PC-3 (cell line): ENCODE measurements around the gene HS2ST1. TPM values are rescaled to one million over a fixed set of nuclear protein-coding genes. Genes with fewer than 3 reads are reported as not detected.
"Not testable (repeated sequence)": the region's sequence is repeated elsewhere in the genome, so short reads cannot be mapped to it uniquely, and the experiment has no call there.

Source experiments
- ATAC-seq: fragments of 200-7000 bp; cut with Tn5 transposase; 2 replicates; pipeline ENCODE4 v1.9.1; 2020; ENCODE audit warnings: mild to moderate bottlenecking, moderate library complexity
- BruUV-seq: library from RNA; stranded (reverse); fragments of 400-500 nt; replicated peaks from 2 replicates; lab custom pipeline; 2021; lab: Mats Ljungman, UMichigan
- CTCF ChIA-PET: fragments of 300-600 bp; sonication (Branson Sonifier 250); formaldehyde crosslinking; loops from one replicate; lab custom pipeline; 2022; ENCODE audit warnings: antibody characterized with exemption; lab: Charles Lee
- POLR2A ChIA-PET: fragments of 300-600 bp; sonication (Branson Sonifier 250); formaldehyde crosslinking; loops from one replicate; lab custom pipeline; 2022; ENCODE audit warnings: antibody characterized with exemption; ENCODE audit not compliant: unreplicated experiment; lab: Charles Lee
- DNase-seq: peaks from one replicate; pipeline ENCODE4 v3.0.0-alpha.2; 2015
- H2AFZ ChIP-seq: fragments of 300-600 bp; sonication (generic); 2 replicates; pipeline ENCODE4 v1.6.0; 2016; ENCODE audit warnings: antibody characterized with exemption, low read length
- H3F3A ChIP-seq: fragments of 300-600 bp; sonication (generic); one replicate; pipeline ENCODE4 v1.6.0; 2017; ENCODE audit warnings: antibody characterized with exemption, low read length, control low read depth, mild to moderate bottlenecking; ENCODE audit not compliant: unreplicated experiment
- H3K27ac ChIP-seq: fragments of 300-600 bp; sonication (generic); 2 replicates; pipeline ENCODE4 v1.5.1; 2016; ENCODE audit warnings: mild to moderate bottlenecking, low read length
- H3K27me3 ChIP-seq: fragments of 300-600 bp; sonication (generic); 2 replicates; pipeline ENCODE4 v1.6.1; 2016; ENCODE audit warnings: low read length, mixed read lengths
- H3K36me3 ChIP-seq: fragments of 300-600 bp; sonication (generic); 2 replicates; pipeline ENCODE4 v1.6.1; 2016; ENCODE audit warnings: low read depth, mixed run types, low read length, mixed read lengths
- H3K4me1 ChIP-seq: fragments of 300-600 bp; sonication (generic); 2 replicates; pipeline ENCODE4 v1.5.1; 2016; ENCODE audit warnings: low read length; ENCODE audit not compliant: insufficient read depth
- H3K4me2 ChIP-seq: fragments of 300-600 bp; sonication (generic); 2 replicates; pipeline ENCODE4 v1.6.0; 2016; ENCODE audit warnings: low read length
- H3K4me3 ChIP-seq: fragments of 300-600 bp; sonication (generic); 2 replicates; pipeline ENCODE4 v1.5.1; 2016; ENCODE audit warnings: mild to moderate bottlenecking, low read length, mixed read lengths
- H3K79me2 ChIP-seq: fragments of 300-600 bp; sonication (generic); 2 replicates; pipeline ENCODE4 v1.6.1; 2017; ENCODE audit warnings: low read length, mixed read lengths
- H3K9ac ChIP-seq: fragments of 300-600 bp; sonication (generic); 2 replicates; pipeline ENCODE4 v1.6.0; 2016; ENCODE audit warnings: mild to moderate bottlenecking, low read length
- H3K9me2 ChIP-seq: fragments of 300-600 bp; sonication (generic); replicated peaks from 2 replicates; pipeline ENCODE4 v1.6.1; 2016; ENCODE audit warnings: mixed run types, low read length, mixed read lengths
- H3K9me3 ChIP-seq: fragments of 300-600 bp; sonication (generic); 2 replicates; pipeline ENCODE4 v1.6.1; 2016; ENCODE audit warnings: low read length, mixed read lengths
- H4K20me1 ChIP-seq: fragments of 300-600 bp; sonication (generic); 2 replicates; pipeline ENCODE4 v1.6.1; 2016; ENCODE audit warnings: low read length, mixed read lengths
- CTCF ChIP-seq: fragments of 300-600 bp; sonication (generic); conservative IDR thresholded peaks from 2 replicates; pipeline ENCODE4 v1.5.1; 2017; ENCODE audit warnings: antibody characterized with exemption, low read depth, mild to moderate bottlenecking, low read length
- EZH2 ChIP-seq: fragments of 300-600 bp; sonication (generic); IDR thresholded peaks from one replicate; pipeline ENCODE4 v1.6.1; 2017; ENCODE audit warnings: antibody characterized with exemption, mild to moderate bottlenecking, low read length; ENCODE audit not compliant: unreplicated experiment
- EZH2phosphoT487 ChIP-seq: fragments of 300-600 bp; sonication (generic); IDR thresholded peaks from 2 replicates; pipeline ENCODE4 v1.6.1; 2018; ENCODE audit warnings: mild to moderate bottlenecking, antibody characterized with exemption, low read length, borderline replicate concordance
- intact Hi-C: fragments of 100-400 bp; cut with micrococcal nuclease; formaldehyde crosslinking; loops from 2 replicates; pipeline ENCODE4 v1.9.0; 2023
- total RNA-seq: library from RNA; depleted of rRNA; stranded (reverse); fragments of >200 nt; gene quantifications from 2 replicates; pipeline ENCODE4 v1.2.3, GENCODE V29; 2014

The HS2ST1 gene
- total RNA-seq, 1 experiment from 2014 or later = 15.3 TPM

- Histone ChIP-seq H3K36me3 (no peaks in the 10 kb centered on the region), H3K4me2 (no peak overlapping the region), H3K27ac (no peak overlapping the region), H3K4me3 (no peak overlapping the region), H4K20me1 (no peaks in the 10 kb centered on the region), H3K9me3 (no peaks in the 10 kb centered on the region), H3K79me2 (no peaks in the 10 kb centered on the region), H3K27me3 (no peaks in the 10 kb centered on the region), H3F3A (no peaks in the 10 kb centered on the region), H3K9me2 (no peaks in the 10 kb centered on the region), H2AFZ (no peak overlapping the region), H3K4me1 (no peaks in the 10 kb centered on the region), H3K9ac (no peak overlapping the region)
- ChIA-PET POLR2A (no interaction called here), CTCF (no interaction called here)
- BruUV-seq = no TSS peak
- DNase-seq = no peak
- TF ChIP-seq CTCF = no peak
- intact Hi-C loops = no loop called here
- no peak for ATAC-seq
Measured at GRCh38 chr1:87007323-87007722, 92.9 kb downstream of the HS2ST1 start.

DNA sequence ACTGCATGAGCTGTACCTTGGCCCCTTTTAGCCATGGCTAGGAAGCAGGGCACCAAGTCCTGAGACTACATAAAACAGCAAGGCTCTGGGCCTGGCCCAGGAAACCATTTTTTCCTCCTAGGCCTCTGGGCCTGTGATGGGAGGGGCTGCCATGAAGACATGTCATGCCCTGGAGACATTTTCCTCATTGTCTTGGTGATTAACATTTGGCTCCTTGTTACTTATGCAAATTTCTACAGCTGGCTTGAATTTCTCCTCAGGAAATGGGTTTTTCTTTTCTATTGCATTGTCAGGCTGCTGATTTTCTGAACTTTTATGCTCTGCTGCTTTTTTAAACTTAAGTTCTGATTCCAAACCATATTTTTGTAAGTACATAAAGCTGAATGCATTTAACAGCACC lies 99.0 kb downstream of the HS2ST1 start:
- ATAC-seq, intact Hi-C loops, H3K27me3 ChIP-seq, H3K36me3 ChIP-seq, H3F3A ChIP-seq, DNase-seq, H3K4me2 ChIP-seq, H4K20me1 ChIP-seq, H3K79me2 ChIP-seq, H3K4me1 ChIP-seq, H3K9me2 ChIP-seq, CTCF ChIA-PET, H3K9ac ChIP-seq, H2AFZ ChIP-seq, POLR2A ChIA-PET, H3K27ac ChIP-seq, H3K4me3 ChIP-seq, BruUV-seq, H3K9me3 ChIP-seq: not testable (repeated sequence)

DNA sequence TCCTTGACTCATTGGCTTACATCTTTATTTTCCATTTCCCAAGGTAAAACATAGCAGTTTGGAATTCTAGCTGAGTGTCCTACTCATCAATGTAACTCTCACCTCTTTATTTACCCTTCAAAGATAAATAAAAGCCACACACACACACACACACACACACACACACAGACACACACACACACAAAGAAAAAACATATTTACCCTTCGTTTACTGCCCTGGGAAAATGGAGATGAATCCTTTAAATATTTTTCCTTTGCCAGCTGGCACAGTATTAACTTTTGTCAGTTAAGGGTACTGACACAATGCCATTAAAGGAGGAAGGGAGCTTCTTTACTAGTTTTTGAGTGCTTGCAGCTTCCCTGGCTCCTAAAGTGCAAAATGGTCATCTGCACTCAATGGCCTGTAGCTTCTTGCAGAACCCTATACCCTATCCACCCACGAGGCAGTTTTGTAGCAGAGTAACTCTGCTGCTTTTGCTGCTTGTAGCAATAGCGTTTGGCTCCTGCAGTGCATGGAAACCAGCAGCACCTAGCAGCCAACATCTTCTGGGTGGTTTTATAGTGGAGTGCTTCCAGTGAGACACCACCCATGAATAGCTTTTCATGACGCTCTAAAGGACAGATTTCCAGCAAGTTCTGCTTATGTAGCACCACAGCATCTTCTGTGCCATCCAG lies 103.7 kb downstream of the HS2ST1 start:
- Histone ChIP-seq H3K79me2 (no peaks in the 10 kb centered on the region), H3K27me3 (no peaks in the 10 kb centered on the region), H4K20me1 (no peaks in the 10 kb centered on the region; the same call in 1 of the 2 replicates), H3F3A (no peaks in the 10 kb centered on the region), H3K36me3 (peaks cover 1% of the 10 kb centered on the region; the same call in 1 of the 2 replicates), H3K9me3 (peaks cover 3% of the 10 kb centered on the region; the same call in 1 of the 2 replicates), H3K27ac (no peak overlapping the region), H3K4me3 (no peak overlapping the region), H3K9me2 (no peaks in the 10 kb centered on the region), H3K9ac (no peak overlapping the region), H3K4me1 (peaks cover 7% of the 10 kb centered on the region; the same call in 1 of the 2 replicates), H2AFZ (no peak overlapping the region), H3K4me2 (no peak overlapping the region)
- TF ChIP-seq EZH2 (no peak), CTCF (no peak), EZH2phosphoT487 (no peak)
- intact Hi-C loops = loop anchor here (5.0 kb wide), 1 partner anchor 46 kb away; no protein-coding TSS in a partner anchor
- peak; percentile 61 for DNase-seq
- no TSS peak for BruUV-seq
- peak; percentile 80 for ATAC-seq
- POLR2A ChIA-PET = no interaction called here
- CTCF ChIA-PET = no interaction called here
